Fibroblast of villous mesenchyme (primary cell): ENCODE results near the gene COL8A2. TPM values are rescaled to one million over a fixed set of nuclear protein-coding genes. Genes with fewer than 3 reads are reported as not detected.
A peak's percentile ranks its signal among the peaks of the same experiment; 100 is the strongest.

Experiments
- DNase-seq: peaks from one replicate; pipeline ENCODE4 v3.0.0-alpha.2; 2010; ENCODE audit warnings: low read depth
- H3K4me3 ChIP-seq: 2 replicates; pipeline ENCODE4 v1.5.1; 2011; ENCODE audit warnings: low read depth, mild to moderate bottlenecking, low read length
- CTCF ChIP-seq: IDR thresholded peaks from 2 replicates; pipeline ENCODE4 v1.5.1; 2012; ENCODE audit warnings: low read depth, mild to moderate bottlenecking, low read length; ENCODE audit not compliant: insufficient read depth
- total RNA-seq: library from RNA; depleted of rRNA; stranded (reverse); fragments of >200 nt; gene quantifications from 2 replicates; pipeline ENCODE4 v1.2.3, GENCODE V29; 2012

Gene COL8A2
- total RNA-seq, 1 donor: 4.7 TPM

GRCh38 chr1:36101546-36101945, 23.5 kb downstream of the COL8A2 start:
- no peak for DNase-seq
- H3K4me3 ChIP-seq: no peak overlapping the region
- TF ChIP-seq CTCF: no peak

GRCh38 chr1:36100376-36100775, 24.6 kb downstream of the COL8A2 start:
- no peak overlapping the region for H3K4me3 ChIP-seq
- no peak for DNase-seq
- no peak for TF ChIP-seq CTCF

- peak; percentile 71 for DNase-seq
These were observed 25.2 kb downstream of the COL8A2 start for GRCh38 chr1:36099681-36100341.

GRCh38 chr1:36098650-36099365, 26.2 kb downstream of the COL8A2 start:
- no peak for TF ChIP-seq CTCF
- no peak for DNase-seq
- H3K4me3 ChIP-seq: no peak overlapping the region

More at GRCh38 chr1:36099681-36100341, 25.2 kb downstream of the COL8A2 start:
- no peak overlapping the region for H3K4me3 ChIP-seq
- peak; percentile 87 for TF ChIP-seq CTCF

GRCh38 chr1:36097693-36098585, 27.1 kb downstream of the COL8A2 start:
- no peak for TF ChIP-seq CTCF
- H3K4me3 ChIP-seq: no peak overlapping the region
- DNase-seq: no peak

- no peak for DNase-seq
- H3K4me3 ChIP-seq: no peak overlapping the region
- TF ChIP-seq CTCF: peak; percentile 24
These were observed 28.3 kb downstream of the COL8A2 start for GRCh38 chr1:36096500-36097432.
